ENCODE data around the gene PRDX1.
A peak's percentile ranks its signal among the peaks of the same experiment; 100 is the strongest.
"Not testable (repeated sequence)": the region's sequence is repeated elsewhere in the genome, so short reads cannot be mapped to it uniquely, and the experiment has no call there.

PRDX1 gene

DNA sequence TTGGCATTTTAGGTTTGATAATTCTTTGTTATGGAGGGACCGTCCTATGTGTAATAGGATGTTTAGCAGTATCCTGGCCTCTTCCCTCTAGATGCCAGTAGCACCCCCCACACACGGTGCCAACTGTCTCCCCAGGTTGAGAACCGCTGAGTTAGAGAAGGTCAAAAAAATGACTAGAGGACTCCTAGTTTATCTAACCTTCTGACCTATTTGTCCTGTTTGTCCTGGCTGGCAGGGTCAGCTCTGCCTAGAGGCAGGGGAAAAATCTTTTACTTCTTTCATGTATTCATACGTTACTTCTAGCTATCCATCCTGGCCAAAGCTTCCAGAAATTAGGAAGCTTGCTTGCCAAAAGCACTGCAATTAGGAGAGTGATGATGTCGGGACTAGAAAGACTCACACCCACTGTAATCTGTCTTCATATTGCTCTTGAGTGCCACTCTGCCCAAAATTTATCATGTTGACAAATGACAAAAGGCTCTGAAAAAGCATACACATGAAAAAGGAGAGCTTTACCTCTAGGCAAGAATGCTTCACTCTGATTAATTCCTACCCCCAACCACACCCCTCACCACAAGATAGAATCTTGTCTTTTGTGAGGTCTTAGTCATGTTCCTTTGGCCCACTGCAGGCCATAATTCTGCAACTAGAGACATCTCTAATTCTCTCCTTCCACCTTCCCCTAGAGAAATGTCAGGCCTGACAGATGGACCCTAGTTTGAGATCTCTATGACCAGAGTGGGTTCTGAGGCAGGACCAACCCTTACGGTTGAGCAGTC is 14.5 kb upstream of the PRDX1 start:
- DNase-seq, result no peak

DNA sequence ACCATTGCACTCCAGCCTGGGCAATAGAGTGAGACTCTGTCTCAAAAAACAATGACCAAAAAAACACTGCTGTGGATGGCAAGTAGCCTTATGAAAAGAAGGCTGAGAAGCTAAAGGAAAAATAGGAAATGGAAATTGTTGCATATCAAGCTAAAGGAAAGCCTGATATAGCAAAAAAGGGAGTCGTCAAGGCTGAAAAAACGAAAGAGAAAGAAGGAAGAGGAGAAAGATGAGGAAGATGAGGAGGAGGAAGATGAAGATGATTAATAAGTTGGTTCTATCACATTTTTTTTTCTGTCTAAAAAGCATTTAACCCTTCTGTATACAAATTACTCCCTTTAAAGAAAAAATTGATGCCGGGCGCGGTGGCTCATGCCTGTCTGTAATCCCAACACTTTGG is 10.2 kb upstream of the PRDX1 start:
- no peak for DNase-seq

DNA sequence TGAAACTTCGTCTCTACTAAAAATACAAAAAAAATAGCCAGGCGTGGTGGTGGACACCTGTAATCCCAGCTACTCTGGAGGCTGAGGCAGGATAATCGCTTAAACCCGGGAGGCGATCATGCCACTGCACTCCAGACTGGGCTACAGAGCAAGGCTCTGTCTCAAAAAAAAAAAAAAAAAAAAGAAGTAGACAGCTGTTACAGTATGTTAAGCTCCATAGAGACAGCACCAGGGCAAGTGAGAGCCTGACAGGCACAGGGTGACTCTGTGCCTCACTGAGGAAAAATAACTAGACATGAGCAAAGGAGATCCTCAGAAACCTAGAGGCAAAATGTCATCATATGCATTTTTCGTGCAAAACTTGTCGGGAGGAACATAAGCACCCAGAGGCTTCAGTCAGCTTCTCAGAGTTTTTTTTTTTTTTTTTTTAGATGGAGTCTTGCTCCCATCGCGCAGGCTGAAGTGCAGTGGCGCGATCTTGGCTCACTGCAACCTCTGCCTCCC is 9.0 kb upstream of the PRDX1 start:
- no peak for DNase-seq

DNA sequence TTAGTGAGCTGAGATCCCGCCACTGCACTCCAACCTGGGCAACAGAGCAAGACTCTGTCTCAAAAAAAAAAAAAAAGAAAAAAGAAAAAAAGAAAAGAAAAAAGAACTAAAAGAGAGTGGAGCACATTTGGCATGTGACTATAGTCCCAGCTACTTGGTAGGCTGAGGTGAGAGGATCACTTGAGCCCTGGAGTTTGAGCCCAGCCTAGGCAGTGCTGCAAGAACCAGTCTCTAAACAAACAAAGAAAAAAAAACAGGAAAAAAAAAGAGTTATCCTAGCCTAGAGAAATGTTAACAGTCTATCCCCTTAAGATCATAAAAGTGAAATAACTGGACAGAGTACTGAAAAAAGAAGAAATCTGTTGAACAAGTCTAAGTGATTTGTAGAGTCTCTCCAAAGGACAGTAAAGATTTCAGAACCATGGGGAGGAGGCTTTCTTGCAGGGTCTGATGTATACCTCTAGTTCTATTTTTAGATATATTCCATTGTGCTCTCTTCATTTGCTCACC is 4.5 kb upstream of the PRDX1 start:
- DNase-seq, result no peak

DNA sequence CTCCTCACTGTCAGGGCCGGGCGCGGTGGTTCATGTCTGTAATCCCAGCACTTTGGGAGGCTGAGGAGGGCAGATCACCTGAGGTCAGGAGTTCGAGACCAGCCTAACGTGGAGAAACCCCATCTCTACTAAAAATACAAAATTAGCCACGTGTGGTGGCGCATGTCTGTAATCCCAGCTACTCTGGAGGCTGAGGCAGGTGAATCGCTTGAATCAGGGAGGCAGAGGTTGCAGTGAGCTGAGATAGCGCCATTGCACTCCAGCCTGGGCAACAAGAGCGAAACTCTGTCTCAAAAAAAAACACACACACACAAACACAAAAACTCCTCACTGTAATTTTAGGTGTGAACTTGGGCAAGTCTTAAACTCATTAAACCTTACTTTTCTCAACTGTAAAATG is 2.3 kb upstream of the PRDX1 start:
- not testable (repeated sequence) for DNase-seq

DNA sequence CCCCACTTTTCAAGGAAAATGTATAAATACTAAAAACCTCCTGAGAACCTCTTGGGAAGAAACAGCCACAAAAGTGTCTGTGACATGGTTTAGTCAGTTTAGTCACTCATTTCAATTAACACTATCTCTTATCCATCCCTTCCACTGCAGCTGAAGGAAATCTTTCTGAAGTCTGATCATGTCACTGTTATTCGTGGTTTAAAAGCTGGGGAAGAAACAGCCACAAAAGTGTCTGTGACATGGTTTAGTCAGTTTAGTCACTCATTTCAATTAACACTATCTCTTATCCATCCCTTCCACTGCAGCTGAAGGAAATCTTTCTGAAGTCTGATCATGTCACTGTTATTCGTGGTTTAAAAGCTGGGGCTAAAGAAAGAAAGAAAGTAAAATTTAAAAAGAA is 1.8 kb upstream of the PRDX1 start:
- DNase-seq, result not testable (repeated sequence)

DNA sequence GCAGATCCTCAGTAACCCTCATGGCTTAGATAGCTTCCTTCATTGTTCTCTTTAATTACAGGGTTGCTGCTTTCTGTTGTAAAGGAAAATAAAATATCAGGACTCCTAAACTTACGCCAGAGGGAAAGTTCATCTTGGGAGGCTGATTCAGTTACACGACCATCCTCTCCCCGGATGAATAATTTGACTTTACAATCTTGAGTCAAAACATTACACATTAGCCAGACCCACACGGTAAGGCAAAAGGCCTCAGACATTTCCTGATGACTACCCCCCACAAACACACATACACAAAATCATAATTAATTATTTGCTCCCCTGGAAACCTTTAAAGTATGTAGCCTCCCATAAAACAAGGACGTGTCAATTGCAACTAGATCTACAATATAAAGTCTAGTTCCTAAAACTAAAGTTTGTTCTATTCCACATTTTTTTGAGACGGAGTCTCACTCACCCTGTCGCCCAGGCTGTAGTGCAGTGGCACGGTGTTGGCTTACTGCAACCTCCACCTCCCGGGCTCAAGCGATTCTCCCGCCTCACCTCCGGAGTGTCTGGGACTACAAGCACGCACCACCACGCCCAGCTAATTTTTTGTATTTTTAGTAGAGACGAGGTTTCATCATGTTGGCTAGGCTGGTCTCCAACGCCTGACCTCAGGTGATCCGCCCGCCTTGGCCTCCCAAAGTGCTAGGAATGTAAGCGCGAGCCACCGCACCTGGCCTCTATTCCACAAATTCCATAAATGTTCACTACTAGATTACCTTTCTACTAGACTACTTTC is 830 bp upstream of the PRDX1 start:
- DNase-seq, result no peak

DNA sequence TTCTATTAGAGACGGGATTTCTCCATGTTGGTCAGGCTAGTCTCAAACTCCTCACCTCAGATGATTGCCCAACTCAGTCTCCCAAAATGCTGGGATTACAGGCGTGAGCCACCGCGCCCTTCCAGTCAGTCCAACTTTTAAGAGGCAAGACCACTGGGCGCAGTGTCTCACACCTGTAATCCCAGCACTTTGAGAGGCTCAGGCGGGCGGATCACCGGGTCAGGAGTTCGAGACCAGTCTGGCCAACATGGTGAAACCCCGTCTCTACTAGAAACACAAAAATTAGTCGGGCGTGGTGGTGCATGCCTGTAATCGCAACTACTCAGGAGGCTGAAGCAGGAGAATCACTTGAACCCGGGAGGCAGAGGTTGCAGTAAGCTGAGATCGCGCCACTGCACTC is 1.9 kb downstream of the PRDX1 start:
- not testable (repeated sequence) for DNase-seq

DNA sequence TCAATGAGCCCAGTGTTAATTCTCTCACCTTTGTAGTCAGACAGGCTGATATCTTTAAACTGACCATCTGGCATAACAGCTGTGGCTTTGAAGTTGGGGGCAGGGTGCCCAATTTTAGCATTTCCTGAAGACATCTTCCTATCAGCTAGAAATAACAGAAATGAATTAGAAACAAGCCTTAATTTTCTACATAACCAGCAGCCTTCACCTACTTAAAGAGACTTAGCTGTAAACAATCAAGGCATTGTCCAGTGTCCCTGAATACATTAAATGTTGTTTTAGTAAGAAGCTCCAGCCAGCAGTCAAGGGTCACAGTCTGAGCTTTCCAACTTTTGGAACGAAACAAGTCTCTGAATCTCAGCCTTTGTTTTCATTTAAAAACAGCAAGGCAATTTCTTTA is 2.8 kb downstream of the PRDX1 start:
- DNase-seq, result no peak

DNA sequence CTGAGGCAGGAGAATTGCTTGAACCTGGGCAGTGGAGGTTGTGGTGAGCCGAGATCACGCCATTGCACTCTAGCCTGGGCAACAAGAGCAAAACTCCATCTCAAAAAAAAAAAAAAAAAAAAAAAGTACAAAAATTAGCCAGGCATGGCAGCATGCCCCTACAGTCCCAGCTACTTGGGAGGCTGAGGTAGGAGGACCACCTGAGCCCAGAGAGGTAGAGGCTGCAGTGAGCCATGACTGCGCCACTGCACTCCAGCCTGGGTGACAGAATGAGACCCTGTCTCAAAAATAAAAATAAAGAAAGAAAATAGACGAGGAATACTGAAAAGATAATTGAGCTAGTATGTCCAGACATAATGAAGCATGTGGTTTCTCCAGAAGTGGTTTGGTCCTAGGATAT is 3.3 kb downstream of the PRDX1 start:
- DNase-seq, result not testable (repeated sequence)

DNA sequence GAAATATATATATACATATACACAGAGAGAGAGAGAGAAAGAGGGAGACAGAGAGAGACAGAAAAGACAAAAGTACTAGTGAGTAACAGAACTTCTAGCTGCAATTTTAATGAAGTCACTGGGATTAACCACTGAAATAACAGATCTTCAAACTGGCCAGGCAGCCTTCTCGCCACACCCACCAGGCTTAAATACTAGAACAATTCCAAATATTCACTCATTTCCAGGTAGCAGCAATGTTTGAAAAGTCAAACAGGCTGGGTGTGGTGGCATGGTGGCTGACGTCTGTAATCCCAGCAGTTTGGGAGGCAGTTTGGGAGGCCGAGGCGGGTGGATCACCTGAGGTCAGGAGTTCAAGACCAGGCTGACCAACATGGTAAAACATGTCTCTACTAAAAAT is 5.2 kb downstream of the PRDX1 start:
- no peak for DNase-seq

DNA sequence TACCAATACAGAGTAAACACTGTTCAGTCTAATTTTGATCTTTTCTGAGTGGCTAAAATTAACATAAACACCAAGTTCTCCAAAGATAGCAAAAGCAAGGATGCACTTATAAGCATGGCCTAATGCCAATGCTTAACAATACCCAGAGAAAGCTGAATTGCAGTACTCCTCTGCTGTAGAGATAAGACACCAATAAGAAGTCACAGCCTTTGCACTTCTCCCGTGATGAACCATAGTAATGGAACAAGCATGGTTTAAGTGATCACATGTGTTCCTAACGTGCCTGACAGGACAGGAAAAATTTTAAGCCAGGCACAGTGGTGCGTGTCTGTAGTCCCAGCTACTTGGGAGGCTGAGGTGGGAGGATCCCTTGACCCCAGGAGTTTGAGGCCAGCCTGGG is 5.6 kb downstream of the PRDX1 start:
- no peak for DNase-seq

DNA sequence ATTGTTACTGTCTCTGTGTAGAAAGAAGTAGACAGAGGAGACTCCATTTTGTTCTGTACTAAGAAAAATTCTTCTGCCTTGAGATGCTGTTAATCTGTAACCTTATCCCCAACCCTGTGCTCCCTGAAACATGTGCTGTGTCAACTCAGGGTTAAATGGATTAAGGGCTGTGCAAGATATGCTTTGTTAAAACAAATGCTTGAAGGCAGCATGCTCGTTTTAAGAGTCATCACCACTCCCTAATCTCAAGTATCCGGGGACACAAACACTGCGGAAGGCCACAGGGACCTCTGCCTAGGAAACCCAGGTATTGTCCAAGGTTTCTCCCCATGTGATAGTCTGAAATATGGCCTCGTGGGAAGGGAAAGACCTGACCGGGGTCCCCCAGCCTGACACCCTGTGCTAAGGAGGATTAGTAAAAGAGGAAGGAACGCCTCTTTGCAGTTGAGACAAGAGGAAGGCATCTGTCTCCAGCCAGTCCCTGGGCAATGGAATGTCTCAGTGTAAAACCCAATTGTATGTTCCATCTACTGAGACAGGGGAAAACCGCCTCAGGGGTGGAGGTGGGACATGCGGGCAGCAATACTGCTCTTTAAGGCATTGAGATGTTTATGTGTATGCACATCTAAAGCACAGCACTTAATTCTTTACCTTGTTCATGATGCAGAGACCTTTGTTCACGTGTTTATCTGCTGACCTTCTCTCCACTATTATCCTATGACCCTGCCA is 8.0 kb downstream of the PRDX1 start:
- not testable (repeated sequence) for DNase-seq

DNA sequence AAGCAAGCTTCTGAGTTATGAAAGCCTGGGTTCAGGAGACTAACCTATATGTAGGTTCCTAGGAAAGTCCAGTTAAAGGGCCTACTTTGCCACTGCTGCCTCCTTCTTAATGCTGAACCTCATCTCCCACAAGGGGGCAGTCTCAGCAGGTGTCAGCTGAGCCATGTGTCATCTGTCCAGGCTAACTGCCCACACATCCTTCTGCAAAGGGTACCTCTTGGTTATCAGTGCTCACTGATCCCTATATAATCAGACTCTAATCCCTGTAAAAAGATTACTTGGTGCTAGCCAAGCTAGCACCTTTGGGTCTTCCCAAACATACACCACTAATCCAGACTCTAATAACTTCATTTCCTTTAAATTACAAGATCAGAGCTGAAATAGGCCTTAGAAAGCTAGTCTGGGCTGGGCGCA is 9.0 kb downstream of the PRDX1 start:
- DNase-seq, result peak in 1 of 4 experiments; percentile 17

DNA sequence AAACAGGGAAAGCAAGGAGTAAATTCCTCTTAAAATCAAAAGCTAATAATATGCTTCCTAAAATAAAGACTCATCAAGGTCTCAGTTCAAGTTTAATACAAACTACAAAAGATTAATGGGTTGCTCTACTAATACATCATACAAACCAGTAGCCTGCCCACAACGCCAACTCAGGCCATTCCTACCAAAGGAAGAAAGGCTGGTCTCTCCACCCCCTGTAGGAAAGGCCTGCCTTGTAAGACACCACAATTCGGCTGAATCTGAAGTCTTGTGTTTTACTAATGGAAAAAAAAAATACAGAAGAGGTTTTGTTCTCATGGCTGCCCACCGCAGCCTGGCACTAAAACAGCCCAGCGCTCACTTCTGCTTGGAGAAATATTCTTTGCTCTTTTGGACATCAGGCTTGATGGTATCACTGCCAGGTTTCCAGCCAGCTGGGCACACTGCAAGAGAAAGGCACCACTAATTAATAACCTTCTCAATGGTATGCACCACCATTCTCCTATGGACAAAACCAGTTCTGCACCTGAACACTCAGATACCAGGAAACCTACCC is 10.6 kb downstream of the PRDX1 start:
- no peak for DNase-seq

DNA sequence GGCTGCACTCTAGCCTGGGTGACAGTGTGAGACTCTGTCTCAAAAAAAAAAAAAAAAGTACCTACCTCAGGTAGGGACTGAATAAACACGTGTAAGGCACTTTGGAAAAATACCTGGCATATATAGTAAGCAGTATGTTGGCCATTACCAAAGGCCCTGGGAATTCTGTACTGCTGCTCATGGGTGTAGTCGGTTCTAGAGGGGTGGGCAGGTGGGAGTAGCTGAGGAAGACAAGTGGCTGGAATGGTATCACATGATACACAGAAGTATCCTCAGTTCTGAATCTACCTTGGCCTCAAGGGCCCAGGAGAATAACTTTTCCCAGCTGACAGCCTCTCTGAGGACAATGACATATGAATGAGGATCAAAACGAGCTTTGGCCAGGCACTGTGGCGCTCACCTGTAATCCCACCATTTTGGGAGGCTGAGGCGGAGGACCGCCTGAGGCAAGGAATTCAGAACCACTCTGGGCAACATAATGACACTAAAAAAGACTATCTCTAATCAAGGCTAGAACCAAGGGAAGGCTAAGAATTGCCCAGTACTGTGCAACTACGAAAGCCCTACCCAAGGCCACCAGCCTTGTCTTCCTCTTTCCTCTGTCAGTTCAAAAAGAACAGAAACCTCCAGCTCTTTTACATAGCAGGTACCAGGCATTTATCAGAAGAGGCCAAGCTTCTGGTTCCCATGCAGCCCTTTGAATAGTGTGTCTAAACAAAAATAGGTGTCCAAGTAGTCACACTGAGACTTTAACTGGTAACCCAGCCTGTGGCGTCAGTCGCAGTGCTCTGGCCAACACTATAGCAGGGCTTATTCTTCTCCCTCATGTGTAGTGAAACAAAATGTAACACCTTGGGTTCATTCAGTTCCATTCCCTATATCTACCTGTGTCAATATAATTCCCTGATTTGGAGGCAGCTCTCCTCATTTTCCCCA is 11.4 kb downstream of the PRDX1 start:
- no peak for DNase-seq

DNA sequence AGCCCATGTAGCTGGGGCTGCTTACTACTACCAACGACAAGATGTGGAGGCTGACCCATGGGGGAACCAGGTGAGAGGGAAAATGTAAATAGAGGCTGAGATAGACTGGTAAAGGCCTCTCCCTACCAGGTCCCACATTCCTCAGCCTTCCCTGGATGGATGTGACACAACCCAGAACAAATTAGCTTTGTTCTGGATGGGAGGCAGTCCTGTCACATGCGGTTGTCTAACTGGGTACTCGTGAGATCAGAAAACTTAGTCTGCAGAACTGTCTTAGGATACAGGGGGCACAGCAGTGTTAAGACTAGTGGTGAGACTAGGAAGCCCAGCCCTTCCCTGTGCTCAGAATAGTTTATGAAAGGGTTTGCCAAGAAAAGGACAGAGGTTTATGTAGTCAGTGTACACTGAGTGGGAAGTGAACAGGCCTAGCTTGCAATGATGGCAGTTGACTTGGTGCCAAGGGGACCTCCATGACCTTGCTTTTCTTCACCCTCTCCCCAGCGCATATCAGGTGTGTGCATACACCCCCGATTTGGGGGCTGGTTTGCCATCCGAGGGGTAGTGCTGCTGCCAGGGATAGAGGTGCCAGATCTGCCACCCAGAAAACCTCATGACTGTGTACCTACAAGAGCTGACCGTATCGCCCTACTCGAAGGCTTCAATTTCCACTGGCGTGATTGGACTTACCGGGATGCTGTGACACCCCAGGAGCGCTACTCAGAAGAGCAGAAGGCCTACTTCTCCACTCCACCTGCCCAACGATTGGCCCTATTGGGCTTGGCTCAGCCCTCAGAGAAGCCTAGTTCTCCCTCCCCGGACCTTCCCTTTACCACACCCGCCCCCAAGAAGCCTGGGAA is 13.2 kb downstream of the PRDX1 start:
- DNase-seq, result no peak

DNA sequence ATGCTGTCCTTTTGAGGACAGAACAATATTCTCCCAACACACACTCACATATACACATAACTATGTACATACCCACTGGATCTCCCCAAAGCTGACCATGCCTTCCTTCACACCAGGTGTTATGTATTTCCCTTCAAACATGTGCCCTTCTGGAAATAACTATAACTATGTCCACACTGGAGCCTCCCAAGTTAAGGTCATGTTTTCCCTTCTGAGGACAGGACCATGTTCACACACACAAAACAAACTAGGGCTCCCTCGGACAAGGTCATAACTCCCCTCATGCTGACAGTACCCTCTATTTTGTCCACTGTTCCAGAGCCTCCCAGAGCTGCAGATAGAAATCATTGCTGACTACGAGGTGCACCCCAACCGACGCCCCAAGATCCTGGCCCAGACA is 13.8 kb downstream of the PRDX1 start:
- no peak for DNase-seq

DNA sequence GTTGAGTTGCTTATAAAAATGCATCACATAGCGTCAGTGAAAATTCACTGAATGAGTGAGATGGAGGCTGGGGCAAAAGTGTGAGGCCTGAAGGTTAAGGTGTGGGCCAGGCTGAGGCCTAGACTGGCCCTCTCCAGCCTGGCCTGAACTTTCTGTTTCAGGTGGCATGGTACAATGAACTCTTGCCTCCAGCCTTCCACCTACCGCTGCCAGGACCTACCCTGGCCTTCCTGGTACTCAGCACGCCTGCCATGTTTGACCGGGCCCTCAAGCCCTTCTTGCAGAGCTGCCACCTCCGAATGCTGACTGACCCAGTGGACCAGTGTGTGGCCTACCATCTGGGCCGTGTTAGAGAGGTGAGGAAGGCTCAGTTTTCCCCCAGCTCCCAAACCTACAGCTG is 14.5 kb downstream of the PRDX1 start:
- no peak for DNase-seq

DNA sequence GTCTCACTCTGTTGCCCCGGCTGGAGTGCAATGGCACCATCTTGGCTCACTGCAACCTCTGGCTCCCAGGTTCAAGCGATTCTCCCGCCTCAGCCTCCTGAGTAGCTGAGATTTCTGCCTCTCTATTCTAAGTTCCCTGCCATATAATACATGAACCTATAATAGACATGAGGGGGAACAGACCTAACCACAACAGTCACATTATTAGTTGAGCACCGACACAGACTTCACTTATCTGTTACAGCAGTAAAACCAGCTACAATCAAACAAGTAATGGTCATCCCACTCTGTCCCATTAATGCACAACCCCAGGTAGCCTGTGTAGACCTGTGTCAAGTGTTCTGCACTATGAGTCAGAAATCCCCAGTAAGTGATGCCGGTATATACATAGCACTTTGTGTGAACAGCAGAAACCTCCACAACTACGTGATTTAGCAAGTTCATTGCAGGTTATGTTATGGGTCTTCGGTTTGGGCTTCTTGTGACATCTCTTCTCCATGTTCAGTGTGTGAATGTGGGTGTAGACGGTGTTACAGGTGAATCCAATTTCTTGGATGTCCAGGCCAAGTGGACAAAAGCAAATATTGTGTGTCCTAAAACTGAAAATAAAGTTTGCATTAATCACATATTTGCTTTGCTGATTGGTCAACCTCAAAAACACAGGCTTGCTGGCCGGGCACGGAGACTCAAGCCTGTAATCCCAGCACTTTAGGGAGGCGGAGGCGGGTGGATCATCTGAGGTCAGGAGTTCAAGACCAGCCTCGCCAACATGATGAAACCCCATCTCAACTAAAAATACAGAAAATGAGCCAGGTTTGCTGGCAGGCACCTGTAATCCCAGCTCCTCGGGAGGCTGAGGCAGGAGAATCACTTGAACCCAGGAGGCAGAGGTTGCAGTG is 18.0 kb downstream of the PRDX1 start:
- no peak for DNase-seq
